GM19452 (cell line): ENCODE measurements around the gene ADAMTS20.
A peak's percentile ranks its signal among the peaks of the same experiment; 100 is the strongest.
"Not testable (repeated sequence)": the region's sequence is repeated elsewhere in the genome, so short reads cannot be mapped to it uniquely, and the experiment has no call there.

Experiments used
- ATAC-seq: cut with Tn5 transposase; IDR thresholded peaks from one replicate; pipeline ENCODE4 v1.9.1; 2021; ENCODE audit not compliant: unreplicated experiment

ADAMTS20 gene

DNA sequence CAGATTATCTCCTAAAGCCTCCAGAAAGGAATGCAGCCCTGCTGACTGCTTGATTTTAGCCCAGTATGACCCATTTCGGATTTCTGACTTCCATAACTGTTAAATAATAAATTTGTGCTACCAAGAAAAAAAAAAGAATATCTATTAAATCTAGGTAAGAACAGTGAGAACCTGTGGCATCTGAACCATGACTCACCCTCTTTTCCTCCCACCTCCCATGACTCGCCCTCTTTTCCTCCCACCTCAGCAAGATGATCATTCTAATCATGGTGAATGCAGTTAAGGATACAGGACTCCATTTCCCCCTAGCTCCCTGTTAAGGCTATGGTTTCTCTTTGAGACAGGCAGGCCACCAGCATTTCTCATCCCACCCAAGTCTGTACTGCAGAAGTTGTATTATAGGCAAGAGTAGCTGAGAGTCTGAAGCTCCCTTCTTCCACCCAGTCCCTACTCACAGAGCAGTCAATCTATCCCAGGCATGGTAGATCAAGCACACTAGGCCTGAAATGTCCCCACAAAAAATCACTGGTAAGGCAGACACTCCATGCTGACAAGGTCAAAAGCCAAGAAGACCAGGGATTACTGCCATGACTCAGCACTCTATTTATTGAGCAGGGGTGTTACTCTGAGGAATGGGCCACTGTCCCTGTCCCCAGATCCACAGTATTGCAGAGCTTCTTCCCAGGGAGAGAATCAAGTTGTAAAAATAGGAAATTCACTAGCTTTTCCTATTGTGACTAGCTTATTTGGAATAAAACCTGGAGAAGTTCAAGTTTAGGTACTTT is 188.9 kb downstream of the ADAMTS20 start:
- ATAC-seq: no peak

DNA sequence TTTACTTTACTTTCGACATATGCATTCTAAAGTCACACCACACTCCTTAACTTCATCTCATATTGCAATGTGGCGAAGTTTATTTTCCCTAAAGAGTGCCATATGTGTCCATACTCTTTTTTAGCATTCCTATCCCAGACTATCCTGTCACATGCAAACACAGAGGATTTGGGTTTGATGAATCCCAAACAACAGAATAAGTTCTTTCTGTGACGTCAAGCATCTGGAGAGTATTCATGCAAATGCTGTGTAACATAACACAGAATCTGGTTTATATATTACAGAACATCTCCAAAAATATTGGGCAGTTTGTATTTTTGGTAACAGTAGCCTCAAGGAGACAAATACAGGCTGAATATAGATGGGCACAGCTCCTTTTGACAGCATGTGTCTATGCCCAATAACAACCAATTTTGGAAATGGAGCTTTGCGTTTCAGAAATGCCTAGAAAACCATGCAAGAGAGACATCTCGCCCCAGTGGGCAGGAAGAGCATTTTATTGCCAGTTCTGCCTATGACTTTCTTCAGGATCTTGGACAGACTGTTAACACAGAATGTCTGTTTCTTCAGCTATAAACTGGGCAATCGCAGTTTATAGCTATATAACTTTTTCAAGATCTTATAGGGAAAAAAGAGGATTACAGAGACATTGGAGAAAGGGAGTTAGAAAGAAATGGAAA is 190.8 kb downstream of the ADAMTS20 start:
- ATAC-seq: no peak

DNA sequence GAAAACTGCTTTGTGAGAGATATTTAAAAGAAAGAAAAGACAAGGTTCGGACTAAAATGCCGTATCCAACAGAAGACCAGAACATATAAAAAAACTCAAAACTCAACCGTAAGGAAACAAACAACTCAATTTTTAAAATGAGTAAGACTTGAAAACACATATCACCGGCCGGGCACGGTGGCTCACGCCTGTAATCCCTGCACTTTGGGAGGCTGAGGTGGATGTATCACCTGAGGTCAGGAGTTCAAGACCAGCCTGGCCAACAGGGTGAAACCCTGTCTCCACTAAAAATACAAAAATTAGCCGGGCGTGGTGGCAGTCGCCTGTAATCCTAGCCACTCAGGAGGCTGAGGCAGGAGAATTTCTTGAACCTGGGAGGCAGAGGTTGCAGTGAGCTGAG is 192.0 kb downstream of the ADAMTS20 start:
- ATAC-seq: not testable (repeated sequence)

DNA sequence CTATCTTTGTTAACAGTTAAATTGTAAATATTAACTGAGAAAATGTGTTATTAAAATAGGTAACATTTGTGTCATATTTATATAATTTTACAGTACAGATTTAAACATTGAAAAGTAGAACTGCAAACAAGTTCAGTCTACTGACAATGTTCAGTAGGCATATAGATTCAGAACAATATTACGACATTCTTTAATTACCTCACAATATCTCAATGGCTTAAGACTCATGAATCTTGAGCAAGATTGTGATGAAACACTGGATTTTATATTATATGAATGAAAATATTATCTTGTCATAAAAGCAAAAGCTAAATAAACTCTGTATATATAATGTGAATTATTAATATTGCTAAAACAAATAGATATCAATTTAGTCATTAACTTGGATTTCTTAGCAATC is 194.9 kb downstream of the ADAMTS20 start:
- ATAC-seq: no peak

DNA sequence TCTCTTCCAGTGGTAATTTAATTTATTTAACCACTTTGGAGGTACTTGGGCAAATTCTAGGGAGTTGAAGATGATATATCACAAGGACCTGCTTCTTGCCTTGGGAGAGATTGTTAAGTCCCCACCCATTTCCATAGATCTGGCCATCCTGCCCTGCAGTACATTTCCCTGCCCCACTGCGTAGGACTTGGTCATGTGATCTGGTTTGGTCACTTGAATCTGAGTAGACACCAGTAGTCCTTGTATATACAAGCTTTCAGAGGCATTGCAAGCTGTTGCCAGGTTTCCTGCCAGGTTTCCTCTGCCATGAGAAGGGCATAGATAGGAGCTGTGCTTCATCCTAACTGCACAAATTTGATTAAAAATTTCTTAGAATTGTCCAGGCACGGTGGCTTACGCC is 200.0 kb downstream of the ADAMTS20 start:
- no peak for ATAC-seq

DNA sequence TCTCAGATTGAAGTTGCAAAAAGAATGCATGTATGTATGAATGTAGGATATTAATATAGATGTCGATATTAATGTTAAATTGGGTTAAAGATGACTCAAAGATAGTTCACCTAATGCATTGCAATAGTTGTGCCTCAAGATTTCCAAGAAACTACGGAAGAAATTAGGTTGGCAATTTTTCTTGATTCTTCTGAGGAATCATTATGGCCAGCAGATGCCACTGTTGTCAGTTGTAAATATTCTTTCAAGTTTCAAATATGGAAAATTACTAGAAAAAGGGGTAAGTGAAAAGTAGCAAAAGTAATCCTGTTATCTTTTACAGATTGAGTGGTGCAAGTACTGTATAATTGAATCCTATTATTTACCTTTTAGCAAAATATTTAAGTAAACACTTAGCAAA is 202.1 kb downstream of the ADAMTS20 start:
- ATAC-seq: no peak

DNA sequence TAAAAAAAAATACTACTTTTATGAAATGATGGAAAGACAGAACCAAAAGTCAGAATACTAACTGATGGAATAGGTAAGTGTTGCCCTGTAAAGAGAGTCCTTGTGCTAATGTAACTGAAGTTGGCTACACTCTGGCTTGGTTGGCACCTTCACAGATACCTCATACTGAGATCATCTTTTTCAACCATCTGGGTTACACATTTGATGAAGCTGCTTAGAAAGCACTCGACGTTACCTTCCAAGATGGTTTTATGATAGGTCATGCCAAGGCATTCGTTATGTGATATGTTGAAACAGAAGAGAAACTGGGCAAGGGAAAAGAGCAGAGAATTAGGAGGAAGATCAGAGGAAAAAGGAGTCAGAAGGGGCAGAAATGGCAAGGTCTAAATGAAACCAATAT is 203.8 kb downstream of the ADAMTS20 start:
- no peak for ATAC-seq

DNA sequence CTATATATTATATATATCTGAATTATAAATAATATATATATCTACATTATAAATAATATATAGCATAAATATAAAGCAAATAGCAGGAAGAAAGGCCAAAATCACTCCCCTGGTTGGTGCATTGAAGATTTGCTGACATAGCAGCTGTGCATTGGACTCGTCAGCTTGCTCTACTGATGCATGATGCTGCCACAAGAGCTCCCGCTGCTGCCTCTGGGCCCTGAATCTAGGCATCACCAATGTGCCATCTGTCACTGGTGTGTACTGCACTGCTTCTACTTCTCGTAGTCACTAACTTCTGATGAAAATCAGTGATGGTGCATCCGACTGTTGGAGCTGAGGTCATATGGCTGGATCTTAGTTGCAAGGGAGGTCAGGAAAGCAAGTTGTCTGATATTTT is 205.0 kb downstream of the ADAMTS20 start:
- no peak for ATAC-seq

DNA sequence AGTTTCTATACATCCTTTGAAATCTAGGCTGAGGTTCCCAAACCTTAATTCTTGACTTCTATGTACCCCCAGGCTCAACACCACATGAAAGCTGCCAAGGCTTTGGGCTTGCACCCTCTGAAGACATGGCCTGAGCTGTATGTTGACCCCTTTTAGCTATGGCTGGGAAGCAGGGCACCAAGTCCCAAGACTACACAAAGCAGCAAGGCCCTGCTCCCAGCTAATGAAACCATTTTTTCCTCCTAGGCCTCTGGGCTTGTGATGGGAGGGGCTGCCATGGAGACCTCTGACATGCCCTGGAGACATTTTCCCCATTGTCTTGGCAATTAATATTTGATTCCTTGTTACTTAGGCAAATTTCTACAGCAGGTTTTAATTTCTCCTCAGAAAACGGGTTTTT is 207.0 kb downstream of the ADAMTS20 start:
- no peak for ATAC-seq

DNA sequence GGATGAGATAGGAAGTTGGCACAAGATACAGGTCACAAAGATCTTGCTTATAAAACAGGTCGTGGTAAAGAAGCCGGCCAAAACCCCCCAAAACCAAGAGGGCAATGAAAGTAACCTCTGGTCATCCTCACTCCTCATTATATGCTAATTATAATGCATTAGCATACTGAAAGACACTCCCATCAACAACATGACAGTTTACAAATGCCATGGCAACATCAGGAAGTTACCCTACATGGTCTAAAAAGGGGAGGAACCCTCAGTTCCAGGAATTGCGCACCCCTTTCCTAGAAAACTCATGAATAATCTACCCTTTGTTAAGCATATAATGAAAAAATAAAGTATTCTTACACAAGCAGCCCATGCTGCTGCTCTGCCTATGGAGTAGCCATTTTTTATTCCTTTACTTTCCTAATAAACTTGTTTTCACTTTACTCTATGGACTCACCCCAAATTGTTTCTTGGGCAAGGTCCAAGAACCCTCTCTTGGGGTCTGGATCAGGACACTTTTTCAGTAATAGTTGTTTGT is 210.2 kb downstream of the ADAMTS20 start:
- not testable (repeated sequence) for ATAC-seq

DNA sequence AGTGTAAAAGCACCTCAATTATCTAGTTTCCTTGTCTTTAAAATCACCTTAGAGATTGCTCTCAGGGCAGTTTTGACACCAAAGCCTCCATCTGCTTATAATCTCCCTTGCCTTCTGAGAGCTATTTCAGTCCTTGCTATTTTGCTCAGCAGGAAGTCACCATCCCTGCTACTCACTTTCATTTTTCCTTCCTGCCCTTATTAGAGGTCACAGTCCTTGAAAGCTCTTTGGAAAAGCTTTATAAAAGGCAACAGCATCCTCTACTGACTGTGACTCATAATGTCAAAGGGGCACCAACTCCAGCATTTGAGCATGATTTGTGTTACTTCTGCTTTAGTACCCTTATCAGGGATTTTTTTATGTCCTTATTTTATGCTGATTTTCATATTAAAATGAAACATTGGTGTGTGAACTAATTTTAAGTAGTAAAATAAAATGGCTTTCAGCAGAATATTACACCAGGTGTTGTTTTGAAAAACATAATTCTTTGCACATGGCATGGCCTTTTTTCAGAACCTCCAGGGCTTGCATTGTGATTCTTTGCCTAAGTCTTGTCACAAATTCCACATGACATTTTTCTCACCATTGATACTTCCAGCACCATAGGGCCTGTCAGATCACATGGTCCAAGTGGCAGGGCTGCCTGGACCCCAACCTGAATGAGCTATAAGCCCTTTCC is 213.0 kb downstream of the ADAMTS20 start:
- ATAC-seq: peak; percentile 51

DNA sequence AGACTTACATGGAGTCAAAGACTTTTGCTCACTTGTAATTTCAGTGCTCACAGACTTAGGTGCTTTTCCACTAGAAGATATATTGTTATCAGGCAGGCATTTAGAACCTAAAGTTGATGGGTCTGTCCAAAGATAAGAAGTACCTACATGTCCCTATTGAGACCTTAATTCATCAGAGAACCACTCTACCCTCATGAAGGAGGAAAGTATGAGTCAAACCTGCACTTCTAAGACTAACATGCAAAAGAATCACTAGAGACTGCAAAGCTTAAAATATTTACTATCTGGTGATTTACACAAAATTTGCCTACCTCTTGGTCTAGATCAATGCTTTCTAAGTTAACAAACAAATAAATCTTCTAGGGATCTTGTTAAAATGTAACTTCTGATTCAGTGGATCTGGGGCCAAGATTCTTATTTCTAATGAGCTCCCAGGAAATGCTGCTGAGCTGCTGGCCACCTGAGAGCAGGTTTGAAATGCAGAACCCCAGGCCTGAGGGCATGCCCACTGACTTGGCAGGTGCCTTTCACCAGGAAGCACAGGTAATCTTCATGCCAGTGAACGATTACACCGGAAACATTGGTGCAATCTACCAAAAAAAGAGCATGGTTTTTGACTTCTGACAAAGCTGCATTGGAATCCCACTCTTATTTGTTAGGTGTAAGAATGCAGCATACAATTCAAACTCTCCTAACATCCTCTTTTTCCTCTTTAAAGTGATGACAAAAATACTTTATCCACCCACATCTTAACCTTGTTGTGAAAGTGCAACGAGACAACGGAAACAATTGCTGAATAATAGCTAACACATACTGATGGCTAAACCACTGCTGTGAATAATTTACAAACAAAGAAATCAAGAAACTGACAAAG is 214.2 kb downstream of the ADAMTS20 start:
- peak; percentile 72 for ATAC-seq

DNA sequence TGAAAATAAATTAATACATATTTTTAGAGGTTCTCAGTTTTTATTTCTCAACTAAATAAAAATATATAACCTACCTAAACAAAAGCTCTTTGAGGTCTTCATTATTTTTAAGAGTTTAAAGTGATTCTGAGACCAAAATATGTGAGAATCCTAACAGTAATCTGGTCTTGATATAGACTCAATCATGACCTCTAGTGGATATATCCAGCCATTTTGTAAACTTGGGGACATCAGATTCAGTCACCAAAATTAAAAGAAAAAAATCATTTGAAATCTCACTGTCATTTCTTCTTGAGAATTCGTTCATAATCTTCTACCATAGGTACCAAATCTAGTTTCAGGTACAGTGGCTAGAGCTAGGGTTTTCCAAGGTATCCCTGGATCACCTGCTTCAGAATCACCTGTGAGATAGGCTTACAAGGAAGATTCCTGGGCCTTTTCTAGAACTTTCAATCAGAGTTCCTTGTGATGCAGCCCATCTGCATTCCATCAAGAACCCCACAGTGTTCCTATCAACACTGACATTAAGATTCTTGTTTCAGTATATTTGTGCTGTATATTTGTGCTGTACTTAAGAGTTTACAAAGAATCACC is 214.9 kb downstream of the ADAMTS20 start:
- no peak for ATAC-seq

DNA sequence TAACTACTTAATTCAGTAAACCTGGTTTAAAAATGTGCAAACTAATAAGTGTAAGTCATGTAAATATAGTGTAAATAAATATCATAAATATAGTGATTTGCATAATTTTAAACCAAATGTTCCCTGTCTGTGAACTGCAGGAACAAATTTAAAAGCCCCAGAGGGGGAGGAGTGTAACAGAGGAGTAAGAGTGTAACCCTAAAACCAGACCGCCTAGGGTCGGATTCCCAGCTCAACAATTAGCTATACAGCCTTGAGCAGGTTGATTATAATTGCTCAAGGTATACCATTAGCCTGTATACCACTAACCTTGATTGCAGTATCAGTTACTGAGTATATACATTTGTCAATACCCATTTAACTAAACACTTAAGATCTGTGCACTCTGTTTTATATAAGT is 218.4 kb downstream of the ADAMTS20 start:
- no peak for ATAC-seq

DNA sequence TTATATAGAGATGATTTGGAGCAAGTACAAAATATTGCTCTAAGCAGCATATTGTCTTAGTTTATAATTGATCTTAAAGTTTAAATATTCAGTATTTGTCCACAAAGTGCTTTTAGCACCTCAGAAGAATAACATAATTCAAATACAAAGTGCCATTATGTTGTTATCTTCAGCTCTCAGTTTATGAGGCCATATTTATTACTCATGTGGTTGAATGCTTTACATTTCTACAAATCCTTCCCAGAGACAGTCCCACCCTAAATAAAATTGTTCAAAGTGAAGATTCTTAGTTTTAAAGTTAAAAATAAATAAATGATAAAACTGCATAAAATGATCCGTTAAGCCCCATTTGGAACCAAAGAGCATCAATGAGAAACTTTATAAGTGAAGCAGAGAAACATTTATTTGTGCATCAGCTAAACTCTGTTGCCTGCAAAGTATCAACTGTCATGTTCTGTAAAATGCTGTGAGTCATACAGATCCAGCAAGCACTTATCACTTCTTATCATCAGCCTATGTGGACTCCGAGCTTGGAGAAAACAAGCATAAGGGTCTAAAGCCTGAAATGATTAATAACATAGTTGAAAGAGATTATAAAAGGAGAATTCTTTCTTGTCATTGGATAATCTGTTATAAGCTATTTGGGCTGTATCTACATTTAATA is 218.9 kb downstream of the ADAMTS20 start:
- no peak for ATAC-seq

DNA sequence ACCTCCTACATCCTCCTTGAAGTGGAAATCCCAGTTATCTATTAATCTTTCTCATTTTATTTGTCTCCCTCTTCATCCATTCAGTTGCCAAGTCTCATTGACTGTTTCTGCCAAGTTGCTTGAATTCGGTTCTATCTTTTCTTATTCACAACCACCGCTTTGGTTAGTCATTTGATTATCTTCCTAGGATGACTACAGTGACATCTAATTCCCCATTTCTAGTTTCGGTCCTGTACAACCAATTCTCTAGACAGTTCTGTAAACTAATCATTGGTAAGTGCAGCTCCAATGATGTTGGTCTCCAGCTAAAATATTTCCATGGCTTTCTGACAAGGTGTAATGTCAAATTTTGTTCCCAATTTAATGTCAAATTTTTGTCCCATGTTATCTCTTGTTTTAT is 220.1 kb downstream of the ADAMTS20 start:
- no peak for ATAC-seq

DNA sequence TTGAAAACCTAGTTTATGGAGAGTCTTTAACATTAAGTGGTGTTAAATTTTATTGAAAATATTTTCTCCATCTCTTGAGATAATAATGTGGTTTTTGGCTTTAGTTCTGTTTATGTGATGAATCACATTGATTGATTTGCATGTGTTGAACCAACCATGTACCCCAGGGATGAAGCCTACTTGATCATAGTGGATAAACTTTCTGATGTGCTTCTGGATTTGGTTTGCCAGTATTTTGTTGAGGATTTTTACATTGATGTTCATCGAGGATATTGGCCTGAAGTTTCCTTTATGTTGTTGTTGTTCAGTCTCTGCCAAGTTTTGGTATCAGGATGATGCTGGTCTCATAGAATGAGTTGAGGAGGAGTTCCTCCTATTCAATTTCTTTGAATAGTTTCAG is 222.6 kb downstream of the ADAMTS20 start:
- ATAC-seq: no peak

DNA sequence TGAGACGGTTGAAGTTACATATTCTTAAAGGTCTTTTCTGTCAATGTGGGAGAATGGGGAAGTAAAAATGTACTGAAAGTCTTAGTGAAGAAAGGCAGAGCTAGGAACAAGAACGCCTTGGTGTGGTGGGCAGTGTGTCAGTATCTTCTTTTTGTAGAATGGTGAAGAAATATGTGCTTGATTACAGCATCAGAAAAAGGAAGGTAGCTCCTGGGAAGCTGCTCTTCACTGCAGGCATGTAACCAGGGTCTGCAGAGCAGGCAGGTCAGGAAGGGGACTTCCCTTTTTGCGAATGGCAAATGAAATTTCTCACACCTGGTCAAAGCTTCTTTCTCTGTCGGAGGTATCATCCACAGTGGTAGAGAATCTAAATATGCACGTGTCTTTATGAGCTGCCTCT is 226.2 kb downstream of the ADAMTS20 start:
- peak; percentile 73 for ATAC-seq

DNA sequence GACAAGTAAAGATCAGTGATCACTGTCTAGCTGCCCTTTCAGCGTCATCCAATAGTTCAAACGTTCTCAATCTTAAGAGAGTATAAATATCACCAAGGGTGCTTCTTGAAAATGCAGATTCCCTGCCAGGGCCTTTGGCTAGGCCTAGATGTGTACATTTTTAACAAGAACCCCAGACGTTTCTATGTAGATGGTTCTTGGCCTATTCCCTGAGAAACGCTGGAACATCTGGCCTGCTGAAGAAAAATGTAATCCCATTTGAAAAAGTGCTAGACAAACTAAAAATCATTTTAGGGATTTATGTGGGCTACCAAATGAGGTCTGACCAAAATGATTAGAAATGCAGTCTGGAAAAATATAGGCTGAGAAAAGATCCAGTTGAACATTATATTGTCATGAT is 231.7 kb downstream of the ADAMTS20 start:
- ATAC-seq: no peak

DNA sequence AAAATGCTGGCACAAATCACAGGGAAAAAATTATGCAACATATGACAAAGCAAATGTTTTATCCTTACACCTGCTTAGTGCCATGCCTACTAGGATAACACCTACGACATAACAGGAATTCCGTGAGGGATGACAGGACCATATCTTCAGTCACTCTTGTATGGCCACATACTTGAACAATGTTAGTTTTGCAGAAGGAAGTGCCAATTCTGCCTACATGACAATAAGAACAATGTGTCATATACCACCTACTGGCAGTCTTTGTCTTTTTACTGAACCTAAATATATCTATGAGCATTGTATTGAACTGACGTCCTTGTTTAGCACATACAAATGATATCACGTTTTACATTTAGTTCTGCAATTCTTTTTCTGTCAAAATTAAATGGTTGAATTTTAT is 234.0 kb downstream of the ADAMTS20 start:
- ATAC-seq: no peak
